Thyroid gland (tissue), 4 donors: Measurements from ENCODE around the gene MYB. TPM values are rescaled to one million over a fixed set of nuclear protein-coding genes. Genes with fewer than 3 reads are reported as not detected.

Experiments used
- DNase-seq, 2 donors: peaks; one replicate each; pipeline ENCODE4 v3.0.0-alpha.2; 2019
- H3K27ac ChIP-seq, 3 donors: fragments of 200-600 bp; sonication (generic); 1 replicate in 2 of 3; 2 replicates in 1 of 3; pipeline ENCODE4 v1.5.1; 2016 to 2019; ENCODE audit warnings: mild to moderate bottlenecking in 1 of 3, moderate library complexity in 1 of 3
- H3K27me3 ChIP-seq: fragments of 200-600 bp; sonication (generic); one replicate; pipeline ENCODE4 v1.5.1; 2019
- H3K36me3 ChIP-seq, 2 donors: fragments of 200-600 bp; sonication (generic); one replicate each; pipeline ENCODE4 v1.5.1; 2016 to 2019
- H3K4me1 ChIP-seq, 2 donors: fragments of 200-600 bp; sonication (generic); one replicate each; pipeline ENCODE4 v1.5.1; 2017 to 2019
- H3K4me3 ChIP-seq, 3 donors: fragments of 200-600 bp; sonication (generic); replicated peaks in 1 of 3; 1 replicate in 2 of 3; 2 replicates in 1 of 3; pipeline ENCODE4 v1.5.1; 2016; ENCODE audit warnings: mild to moderate bottlenecking in 1 of 3
- H3K9me3 ChIP-seq: fragments of 200-600 bp; sonication (generic); one replicate; pipeline ENCODE4 v1.5.1; 2017
- POLR2A ChIP-seq, 2 donors: fragments of 450-650 bp; IDR thresholded peaks; one replicate each; pipeline ENCODE4 v1.6.1; 2017; ENCODE audit warnings: antibody characterized with exemption in 2 of 2, mild to moderate bottlenecking in 2 of 2, moderate library complexity in 1 of 2
- WGBS, 2 donors: methylation state at CpG; one replicate each; pipeline ENCODE4 v1.1.5; 2017; 5-methylcytosine and 5-hydroxymethylcytosine counted together
- intact Hi-C: fragments of 100-400 bp; cut with DNase I; formaldehyde crosslinking; loops from one replicate; pipeline ENCODE4 v1.15.1; 2023
- total RNA-seq, 4 donors: library from RNA; depleted of rRNA; stranded (reverse); fragments of >200 nt; gene quantifications; one replicate each; pipeline ENCODE4 v1.2.3, GENCODE V29; 2016
- TF ChIP-seq, protein P1 (sequence below), 6 experiments: fragments of 200-600 bp in 3 of 6; fragments of 450-650 bp in 3 of 6; sonication (generic) in 3 of 6; IDR thresholded peaks; one replicate each; pipeline ENCODE4 v1.5.1; 2016 to 2019; ENCODE audit warnings: antibody characterized with exemption in 6 of 6, mild to moderate bottlenecking in 2 of 6, inconsistent platforms in 1 of 6, moderate library complexity in 1 of 6

Gene MYB
- total RNA-seq, 4 donors from 2014 or later, result 0.75 TPM; not detected in 3

DNA sequence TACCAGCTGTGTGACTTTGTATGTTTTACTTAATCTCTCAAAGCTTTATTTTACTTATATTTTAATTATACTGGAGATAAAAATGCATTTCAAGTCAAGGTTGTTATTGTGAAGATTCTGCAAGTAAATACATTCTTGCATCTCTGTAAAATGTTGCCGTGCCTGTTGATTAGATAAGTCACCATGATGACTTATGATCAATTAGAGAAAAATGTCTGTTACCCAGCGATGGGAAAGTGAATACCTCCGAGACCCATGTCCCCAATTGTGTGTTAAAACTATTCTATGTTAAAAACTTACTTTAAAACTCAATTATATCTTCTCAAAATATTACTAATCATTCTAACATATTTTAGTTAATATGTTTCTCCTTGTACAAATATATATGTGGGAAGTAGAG is 39.9 kb downstream of the MYB start:
- no peaks in the 10 kb centered on the region for H3K27me3 ChIP-seq
- intact Hi-C loops, result no loop called here
- H3K4me1 ChIP-seq, result no peaks in the 10 kb centered on the region
- TF ChIP-seq POLR2A (IDR thresholded peaks at IDR 0.05), result no peak
- TF ChIP-seq, protein P1, sequence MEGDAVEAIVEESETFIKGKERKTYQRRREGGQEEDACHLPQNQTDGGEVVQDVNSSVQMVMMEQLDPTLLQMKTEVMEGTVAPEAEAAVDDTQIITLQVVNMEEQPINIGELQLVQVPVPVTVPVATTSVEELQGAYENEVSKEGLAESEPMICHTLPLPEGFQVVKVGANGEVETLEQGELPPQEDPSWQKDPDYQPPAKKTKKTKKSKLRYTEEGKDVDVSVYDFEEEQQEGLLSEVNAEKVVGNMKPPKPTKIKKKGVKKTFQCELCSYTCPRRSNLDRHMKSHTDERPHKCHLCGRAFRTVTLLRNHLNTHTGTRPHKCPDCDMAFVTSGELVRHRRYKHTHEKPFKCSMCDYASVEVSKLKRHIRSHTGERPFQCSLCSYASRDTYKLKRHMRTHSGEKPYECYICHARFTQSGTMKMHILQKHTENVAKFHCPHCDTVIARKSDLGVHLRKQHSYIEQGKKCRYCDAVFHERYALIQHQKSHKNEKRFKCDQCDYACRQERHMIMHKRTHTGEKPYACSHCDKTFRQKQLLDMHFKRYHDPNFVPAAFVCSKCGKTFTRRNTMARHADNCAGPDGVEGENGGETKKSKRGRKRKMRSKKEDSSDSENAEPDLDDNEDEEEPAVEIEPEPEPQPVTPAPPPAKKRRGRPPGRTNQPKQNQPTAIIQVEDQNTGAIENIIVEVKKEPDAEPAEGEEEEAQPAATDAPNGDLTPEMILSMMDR (IDR thresholded peaks at IDR 0.05), result no peak
- H3K4me3 ChIP-seq, result no peak overlapping the region
- DNase-seq, result no peak
- no peak overlapping the region for H3K27ac ChIP-seq
- WGBS, 2 donors, result 96 to 97% methylated on average over 3 of the region's 3 CpGs
- no peaks in the 10 kb centered on the region for H3K9me3 ChIP-seq
- no peaks in the 10 kb centered on the region for H3K36me3 ChIP-seq

- no peak for DNase-seq
- TF ChIP-seq, protein P1 (IDR thresholded peaks at IDR 0.05), result no peak
- TF ChIP-seq POLR2A (IDR thresholded peaks at IDR 0.05), result no peak
- H3K36me3 ChIP-seq, result no peaks in the 10 kb centered on the region
- H3K4me1 ChIP-seq, result no peaks in the 10 kb centered on the region
- no peak overlapping the region for H3K4me3 ChIP-seq
- no peak overlapping the region for H3K27ac ChIP-seq
- H3K27me3 ChIP-seq, result no peaks in the 10 kb centered on the region
- no peaks in the 10 kb centered on the region for H3K9me3 ChIP-seq
- WGBS, 2 donors, result 90 to 93% methylated on average over 1 of the region's 1 CpG
- intact Hi-C loops, result no loop called here
Observed at GRCh38 chr6:135221505-135221904, 40.4 kb downstream of the MYB start.

DNA sequence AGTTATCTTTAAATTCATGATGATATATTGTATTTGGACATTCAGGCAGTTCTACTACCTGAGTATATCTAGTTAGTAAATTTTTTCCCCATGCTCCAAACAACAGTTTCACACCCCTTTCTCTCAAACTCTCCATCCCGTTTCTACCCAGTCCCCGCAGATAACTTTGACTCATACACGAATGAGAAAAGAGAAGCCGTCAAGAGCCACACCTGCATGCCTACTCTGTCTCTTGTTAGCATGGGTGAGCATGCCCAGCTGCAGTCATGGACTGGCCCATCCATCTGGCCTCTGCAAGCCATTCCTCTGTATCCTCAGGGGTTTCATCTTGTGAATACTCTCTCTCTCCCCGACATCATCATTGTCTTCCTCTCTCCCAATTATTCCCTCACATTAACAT is 41.5 kb downstream of the MYB start:
- 87 to 92% methylated on average over 5 of the region's 5 CpGs for WGBS, 2 donors
- no peaks in the 10 kb centered on the region for H3K9me3 ChIP-seq
- H3K27ac ChIP-seq, result no peak overlapping the region
- intact Hi-C loops, result no loop called here
- H3K36me3 ChIP-seq, result no peaks in the 10 kb centered on the region
- H3K4me1 ChIP-seq, result no peaks in the 10 kb centered on the region
- no peak overlapping the region for H3K4me3 ChIP-seq
- DNase-seq, result no peak
- no peak for TF ChIP-seq POLR2A (IDR thresholded peaks at IDR 0.05)
- TF ChIP-seq, protein P1 (IDR thresholded peaks at IDR 0.05), result no peak
- H3K27me3 ChIP-seq, result no peaks in the 10 kb centered on the region

DNA sequence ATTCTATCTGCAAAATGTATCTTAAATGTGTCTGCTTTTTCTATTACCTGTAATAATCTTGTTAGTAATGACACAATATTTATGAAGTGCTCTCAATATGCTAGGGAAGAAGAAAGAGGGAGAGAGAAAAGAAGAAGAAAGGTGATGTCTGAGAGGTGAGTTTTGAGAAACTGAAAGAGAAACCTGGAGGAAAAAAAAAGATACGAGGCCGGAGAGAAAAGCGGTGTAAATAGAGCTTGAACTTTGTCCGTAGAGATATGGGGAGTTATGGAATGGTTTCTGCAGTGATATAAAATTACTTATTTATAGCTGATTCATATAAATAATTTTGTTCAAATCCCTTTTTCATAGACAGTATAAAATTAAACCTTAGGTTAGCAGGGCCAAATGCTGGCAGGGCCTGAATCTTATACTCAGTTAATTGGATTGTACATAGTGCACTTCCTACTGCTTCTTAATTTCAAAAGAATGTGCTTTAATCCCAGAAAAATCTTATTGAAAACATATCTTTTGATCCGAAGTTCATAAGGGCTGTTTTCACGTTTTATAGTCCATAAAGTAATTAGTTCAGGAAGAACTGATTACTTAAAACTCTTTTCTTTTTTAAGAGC is 43.0 kb downstream of the MYB start:
- Histone ChIP-seq H3K27me3 (no peaks in the 10 kb centered on the region), H3K4me3 (no peak overlapping the region), H3K27ac (no peak overlapping the region), H3K36me3 (no peaks in the 10 kb centered on the region), H3K9me3 (no peaks in the 10 kb centered on the region), H3K4me1 (no peaks in the 10 kb centered on the region)
- WGBS, 2 donors, result 64 to 87% methylated on average over 6 of the region's 6 CpGs
- TF ChIP-seq POLR2A (IDR thresholded peaks at IDR 0.05), result no peak
- TF ChIP-seq, protein P1 (IDR thresholded peaks at IDR 0.05), result no peak
- intact Hi-C loops, result no loop called here
- DNase-seq, result no peak

DNA sequence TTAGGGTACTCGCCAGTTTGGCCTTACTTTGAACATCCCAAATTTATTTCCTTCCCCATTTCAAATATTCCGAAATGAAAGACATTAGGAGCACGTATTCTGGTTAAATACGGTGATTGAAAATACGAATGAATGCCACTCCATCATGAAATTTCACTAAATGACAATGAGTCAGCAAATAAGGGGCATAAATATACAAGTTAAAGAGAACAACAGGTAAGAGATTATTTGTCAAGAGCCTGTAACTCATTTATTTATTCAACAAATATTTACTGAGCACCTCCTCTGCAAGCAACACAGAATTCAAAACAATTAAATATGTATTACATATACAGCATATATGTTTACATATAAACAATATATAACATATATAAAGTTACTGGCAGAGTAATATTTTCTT is 44.8 kb downstream of the MYB start:
- Histone ChIP-seq H3K36me3 (no peaks in the 10 kb centered on the region), H3K9me3 (no peaks in the 10 kb centered on the region), H3K4me3 (no peak overlapping the region), H3K4me1 (no peaks in the 10 kb centered on the region), H3K27ac (no peak overlapping the region), H3K27me3 (no peaks in the 10 kb centered on the region)
- intact Hi-C loops, result no loop called here
- 88 to 93% methylated on average over 5 of the region's 5 CpGs for WGBS, 2 donors
- no peak for DNase-seq
- TF ChIP-seq POLR2A (IDR thresholded peaks at IDR 0.05), result no peak
- TF ChIP-seq, protein P1 (IDR thresholded peaks at IDR 0.05), result no peak
